ENCODE data around the gene DNAH14. TPM values are rescaled to one million over a fixed set of nuclear protein-coding genes. Genes with fewer than 3 reads are reported as not detected.

The DNAH14 gene
- total and polyA plus RNA-seq, 2 of the 8 experiments (the other 6 are each of a cell fraction or from before 2014, with no cell fraction given): 8.4 to 40.7 TPM

DNA sequence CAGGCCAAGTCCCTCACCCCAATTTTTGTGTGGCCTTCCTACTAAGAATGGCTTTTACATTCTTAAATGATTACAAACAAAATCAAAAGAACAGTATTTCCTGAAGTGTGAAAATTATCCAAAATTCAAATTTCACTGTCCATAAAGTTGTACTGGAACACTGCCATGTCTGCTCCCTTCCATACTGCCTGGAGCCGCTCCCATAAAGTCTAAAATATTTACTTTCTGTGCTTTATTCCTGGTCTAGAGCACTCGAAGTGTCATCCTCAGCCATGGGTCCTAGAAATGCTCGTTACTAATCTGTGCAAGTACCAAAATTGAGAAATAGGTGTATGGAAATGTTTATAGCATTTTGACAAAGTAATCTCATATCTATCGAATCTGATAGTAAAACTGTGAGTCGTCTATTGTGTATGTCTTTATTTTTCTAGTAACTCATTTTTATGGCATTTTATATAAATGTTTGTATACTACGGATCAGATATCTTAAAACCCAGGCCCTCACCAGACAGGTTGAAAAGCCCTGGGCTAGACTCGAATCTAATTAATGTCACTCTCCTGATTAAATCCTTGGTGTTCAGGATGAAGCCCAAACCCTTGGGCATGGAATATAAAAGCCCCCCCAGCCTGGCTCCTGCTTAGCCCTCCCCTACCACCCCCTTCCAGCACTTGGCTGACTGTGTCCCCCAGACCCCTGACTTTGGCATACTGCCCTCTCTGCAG lies 493.5 kb downstream of the DNAH14 start (continued):
- no peak for TF ChIP-seq CHD1 (IDR thresholded peaks at IDR 0.05; ENCODE audit: low read depth, low read length)
- TF ChIP-seq SP2 (IDR thresholded peaks at IDR 0.05; ENCODE audit: low read length): no peak

Measured in H1 (cell line).